ENCODE results near the gene SLC39A11. TPM values are rescaled to one million over a fixed set of nuclear protein-coding genes. Genes with fewer than 3 reads are reported as not detected.

The SLC39A11 gene
- total and polyA plus RNA-seq, 2 donors (not counting 1 experiment from before 2014, with no cell fraction given): 12.7 to 27.4 TPM

- Histone ChIP-seq H3K36me3 (ENCODE audit: control insufficient read depth, insufficient read depth, low read length) (peaks cover 3% of the 10 kb centered on the region), H3K4me2 (ENCODE audit: extremely low read depth, insufficient read depth, low read length) (no peak overlapping the region), H3K4me1 (ENCODE audit: control insufficient read depth, extremely low read depth, insufficient read depth, low read length) (peaks cover 5% of the 10 kb centered on the region), H3K9me3 (ENCODE audit: control insufficient read depth, insufficient read depth, low read depth, low read length) (no peaks in the 10 kb centered on the region), H3K9ac (ENCODE audit: insufficient read depth, low read length) (no peak overlapping the region), H3K27ac (ENCODE audit: insufficient read depth, low read length) (no peak overlapping the region), H2AFZ (ENCODE audit: low read length) (no peak overlapping the region), H3K4me3 (replicated peaks in 1 of 4; ENCODE audit: control extremely low read depth in 1 of 4, insufficient read depth in 1 of 4, low read depth in 3 of 4, low read length in 4 of 4) (no peak overlapping the region), H3K79me2 (ENCODE audit: control insufficient read depth, insufficient read depth, low read length) (no peaks in the 10 kb centered on the region), H4K20me1 (ENCODE audit: control insufficient read depth, extremely low read depth, insufficient read depth, low read length) (no peaks in the 10 kb centered on the region), H3K27me3 (ENCODE audit: control insufficient read depth, insufficient read depth, low read length) (no peaks in the 10 kb centered on the region)
- DNase-seq (ENCODE audit: low read depth in 2 of 2): no peak
- TF ChIP-seq EZH2 (IDR thresholded peaks at IDR 0.05; ENCODE audit: low read length, missing control alignments) (no peak), CTCF (conservative IDR thresholded peaks at IDR 0.05 in 1 of 2, IDR thresholded peaks at IDR 0.05 in 1 of 2; ENCODE audit: low read depth in 1 of 2, low read length in 2 of 2) (no peak)
These were observed 3.9 kb downstream of the SLC39A11 start for GRCh38 chr17:73088561-73088960.

- Histone ChIP-seq H3K79me2 (ENCODE audit: control insufficient read depth, insufficient read depth, low read length) (no peaks in the 10 kb centered on the region), H3K36me3 (ENCODE audit: control insufficient read depth, insufficient read depth, low read length) (peaks cover 3% of the 10 kb centered on the region), H2AFZ (ENCODE audit: low read length) (no peak overlapping the region), H3K4me1 (ENCODE audit: control insufficient read depth, extremely low read depth, insufficient read depth, low read length) (no peaks in the 10 kb centered on the region), H3K27ac (ENCODE audit: insufficient read depth, low read length) (no peak overlapping the region), H3K4me3 (replicated peaks in 1 of 4; ENCODE audit: control extremely low read depth in 1 of 4, insufficient read depth in 1 of 4, low read depth in 3 of 4, low read length in 4 of 4) (no peak overlapping the region), H4K20me1 (ENCODE audit: control insufficient read depth, extremely low read depth, insufficient read depth, low read length) (no peaks in the 10 kb centered on the region), H3K27me3 (ENCODE audit: control insufficient read depth, insufficient read depth, low read length) (no peaks in the 10 kb centered on the region), H3K9ac (ENCODE audit: insufficient read depth, low read length) (no peak overlapping the region), H3K4me2 (ENCODE audit: extremely low read depth, insufficient read depth, low read length) (no peak overlapping the region), H3K9me3 (ENCODE audit: control insufficient read depth, insufficient read depth, low read depth, low read length) (no peaks in the 10 kb centered on the region)
- DNase-seq (ENCODE audit: low read depth in 2 of 2): no peak
- no peak for TF ChIP-seq CTCF (conservative IDR thresholded peaks at IDR 0.05 in 1 of 2, IDR thresholded peaks at IDR 0.05 in 1 of 2; ENCODE audit: low read depth in 1 of 2, low read length in 2 of 2)
- no peak for TF ChIP-seq EZH2 (IDR thresholded peaks at IDR 0.05; ENCODE audit: low read length, missing control alignments)
These were observed 9.1 kb downstream of the SLC39A11 start for GRCh38 chr17:73083432-73083831.

- peaks cover 3% of the 10 kb centered on the region for H3K4me1 ChIP-seq (ENCODE audit: control insufficient read depth, extremely low read depth, insufficient read depth, low read length)
- no peak overlapping the region for H3K9ac ChIP-seq (ENCODE audit: insufficient read depth, low read length)
- no peaks in the 10 kb centered on the region for H3K36me3 ChIP-seq (ENCODE audit: control insufficient read depth, insufficient read depth, low read length)
- H3K9me3 ChIP-seq (ENCODE audit: control insufficient read depth, insufficient read depth, low read depth, low read length): no peaks in the 10 kb centered on the region
- H3K79me2 ChIP-seq (ENCODE audit: control insufficient read depth, insufficient read depth, low read length): no peaks in the 10 kb centered on the region
- H2AFZ ChIP-seq (ENCODE audit: low read length): no peak overlapping the region
- TF ChIP-seq EZH2 (IDR thresholded peaks at IDR 0.05; ENCODE audit: low read length, missing control alignments) (no peak), CTCF (conservative IDR thresholded peaks at IDR 0.05 in 1 of 2, IDR thresholded peaks at IDR 0.05 in 1 of 2; ENCODE audit: low read depth in 1 of 2, low read length in 2 of 2) (no peak)
- no peak overlapping the region for H3K27ac ChIP-seq (ENCODE audit: insufficient read depth, low read length)
- H3K4me3 ChIP-seq (replicated peaks in 1 of 4; ENCODE audit: control extremely low read depth in 1 of 4, insufficient read depth in 1 of 4, low read depth in 3 of 4, low read length in 4 of 4): no peak overlapping the region
- DNase-seq (ENCODE audit: low read depth in 2 of 2): no peak
- H3K27me3 ChIP-seq (ENCODE audit: control insufficient read depth, insufficient read depth, low read length): no peaks in the 10 kb centered on the region
- no peaks in the 10 kb centered on the region for H4K20me1 ChIP-seq (ENCODE audit: control insufficient read depth, extremely low read depth, insufficient read depth, low read length)
- H3K4me2 ChIP-seq (ENCODE audit: extremely low read depth, insufficient read depth, low read length): no peak overlapping the region
These were observed 17.9 kb downstream of the SLC39A11 start for GRCh38 chr17:73074566-73074965.

Data from fibroblast of lung (primary cell).